DMS53 treated with DMSO at 0.1 percent for 48 hours (cell line): ENCODE measurements around the gene CLEC19A.
"Not testable (repeated sequence)": the region's sequence is repeated elsewhere in the genome, so short reads cannot be mapped to it uniquely, and the experiment has no call there.

Experiments
- DNase-seq: peaks from one replicate; lab custom pipeline; 2025; ENCODE audit not compliant: unreplicated experiment; lab: John Stamatoyannopoulos, UW

CLEC19A gene

GRCh38 chr16:19321186-19321585 is 35.7 kb downstream of the CLEC19A start:
- not testable (repeated sequence) for DNase-seq

- no peak for DNase-seq
These were observed 38.1 kb downstream of the CLEC19A start for GRCh38 chr16:19323596-19323995.

- DNase-seq = no peak
These were observed 42.8 kb downstream of the CLEC19A start for GRCh38 chr16:19328364-19328763.

GRCh38 chr16:19329932-19330331 is 44.4 kb downstream of the CLEC19A start:
- DNase-seq = no peak

GRCh38 chr16:19330841-19331397 is 45.4 kb downstream of the CLEC19A start:
- DNase-seq = no peak

- DNase-seq = no peak
These were observed 46.3 kb downstream of the CLEC19A start for GRCh38 chr16:19331794-19332193.

- no peak for DNase-seq
These were observed 52.8 kb downstream of the CLEC19A start for GRCh38 chr16:19338335-19338734.

GRCh38 chr16:19344224-19344801 is 58.8 kb downstream of the CLEC19A start:
- no peak for DNase-seq

- no peak for DNase-seq
These were observed 59.4 kb downstream of the CLEC19A start for GRCh38 chr16:19344980-19345379.

GRCh38 chr16:19346335-19346922 is 60.9 kb downstream of the CLEC19A start:
- DNase-seq = no peak

- DNase-seq = no peak
These were observed 62.6 kb downstream of the CLEC19A start for GRCh38 chr16:19348125-19348524.

- DNase-seq = no peak
These were observed 63.2 kb downstream of the CLEC19A start for GRCh38 chr16:19348578-19349315.

- no peak for DNase-seq
These were observed 68.8 kb downstream of the CLEC19A start for GRCh38 chr16:19354371-19354770.

- DNase-seq = no peak
These were observed 70.8 kb downstream of the CLEC19A start for GRCh38 chr16:19356024-19356952.

- no peak for DNase-seq
These were observed 74.0 kb downstream of the CLEC19A start for GRCh38 chr16:19359556-19359955.
